Neural cell (in vitro differentiated cells): ENCODE measurements around the gene PPM1N. TPM values are rescaled to one million over a fixed set of nuclear protein-coding genes. Genes with fewer than 3 reads are reported as not detected.

Source experiments
- H2AFZ ChIP-seq: fragments of 200-600, 300-800 bp; sonication (generic), shearing (Covaris generic); 2 replicates; pipeline ENCODE4 v1.6.0; 2014; ENCODE audit warnings: low read depth, mild to moderate bottlenecking, antibody characterized with exemption, low read length, moderate library complexity
- H3F3A ChIP-seq: fragments of 200-600 bp; shearing (Covaris generic); 2 replicates; pipeline ENCODE4 v1.6.1; 2016; ENCODE audit warnings: mild to moderate bottlenecking, moderate library complexity, mixed read lengths, antibody characterized with exemption, low read length; ENCODE audit not compliant: insufficient read depth, poor library complexity, severe bottlenecking
- H3K27ac ChIP-seq: fragments of 200-600, 300-800 bp; sonication (generic), shearing (Covaris generic); 2 replicates; pipeline ENCODE4 v1.5.1; 2014; ENCODE audit warnings: mild to moderate bottlenecking, low read length, moderate library complexity
- H3K27me3 ChIP-seq: fragments of 300-800, 200-600 bp; sonication (generic), shearing (Covaris generic); 2 replicates; pipeline ENCODE4 v1.6.0; 2014; ENCODE audit warnings: mild to moderate bottlenecking, low read depth, low read length, moderate library complexity; ENCODE audit not compliant: insufficient read depth
- H3K36me3 ChIP-seq: fragments of 300-800, 200-600 bp; sonication (generic), shearing (Covaris generic); 2 replicates; pipeline ENCODE4 v1.5.1; 2014; ENCODE audit warnings: mild to moderate bottlenecking, antibody characterized with exemption, low read length, moderate library complexity; ENCODE audit not compliant: insufficient read depth
- H3K4me2 ChIP-seq: fragments of 300-800, 200-600 bp; sonication (generic), shearing (Covaris generic); 2 replicates; pipeline ENCODE4 v1.6.0; 2014; ENCODE audit warnings: mild to moderate bottlenecking, low read length
- H3K4me3 ChIP-seq: fragments of 300-800, 200-600 bp; sonication (generic), shearing (Covaris generic); 2 replicates; pipeline ENCODE4 v1.5.1; 2014; ENCODE audit warnings: mild to moderate bottlenecking, low read length, moderate library complexity
- H3K79me2 ChIP-seq: fragments of 200-600 bp; shearing (Covaris generic); replicated peaks from 2 replicates; pipeline ENCODE4 v1.6.0; 2014; ENCODE audit warnings: mild to moderate bottlenecking, low read length, moderate library complexity; ENCODE audit not compliant: insufficient read depth
- H3K9ac ChIP-seq: fragments of 300-800, 200-600 bp; sonication (generic), shearing (Covaris generic); 2 replicates; pipeline ENCODE4 v1.6.1; 2016; ENCODE audit warnings: mild to moderate bottlenecking, low read length, mixed read lengths
- H3K9me2 ChIP-seq: fragments of 200-600 bp; shearing (Covaris generic); 2 replicates; pipeline ENCODE4 v1.6.1; 2016; ENCODE audit warnings: mild to moderate bottlenecking, low read length, mixed read lengths; ENCODE audit not compliant: insufficient read depth
- H3K9me3 ChIP-seq: fragments of 200-600, 300-800 bp; sonication (generic), shearing (Covaris generic); 2 replicates; pipeline ENCODE4 v1.6.1; 2016; ENCODE audit warnings: mild to moderate bottlenecking, mixed run types, low read length, moderate library complexity, mixed read lengths
- H4K20me1 ChIP-seq: fragments of 200-600 bp; shearing (Covaris generic); 2 replicates; pipeline ENCODE4 v1.6.1; 2016; ENCODE audit warnings: mild to moderate bottlenecking, mixed run types; ENCODE audit not compliant: insufficient read depth
- EP300 ChIP-seq: fragments of 450-650 bp; conservative IDR thresholded peaks from 2 replicates; pipeline ENCODE4 v1.6.1; 2014; ENCODE audit warnings: antibody characterized with exemption, mild to moderate bottlenecking, moderate library complexity; ENCODE audit not compliant: poor library complexity, severe bottlenecking
- EZH2 ChIP-seq: fragments of 200-600, 300-800 bp; shearing (Covaris generic), sonication (generic); IDR thresholded peaks from 2 replicates; pipeline ENCODE4 v1.6.1; 2014; ENCODE audit warnings: antibody characterized with exemption, low read length, borderline replicate concordance, mild to moderate bottlenecking; ENCODE audit not compliant: insufficient read depth, poor library complexity, severe bottlenecking
- MXI1 ChIP-seq: fragments of 450-650 bp; conservative IDR thresholded peaks from 2 replicates; pipeline ENCODE4 v1.6.1; 2014; ENCODE audit warnings: antibody characterized with exemption, mild to moderate bottlenecking; ENCODE audit not compliant: poor library complexity, severe bottlenecking
- POLR2AphosphoS5 ChIP-seq: IDR thresholded peaks from 2 replicates; pipeline ENCODE4 v1.6.1; 2012
- RAD21 ChIP-seq: fragments of 450-650 bp; conservative IDR thresholded peaks from 2 replicates; pipeline ENCODE4 v1.6.1; 2014; ENCODE audit warnings: antibody characterized with exemption, mild to moderate bottlenecking, moderate library complexity
- SMC3 ChIP-seq: fragments of 450-650 bp; conservative IDR thresholded peaks from 2 replicates; pipeline ENCODE4 v1.6.1; 2014; ENCODE audit warnings: antibody characterized with exemption, mild to moderate bottlenecking, moderate library complexity; ENCODE audit not compliant: poor library complexity
- TAF1 ChIP-seq: IDR thresholded peaks from 2 replicates; pipeline ENCODE4 v1.6.1; 2012; ENCODE audit warnings: low read depth
- polyA plus RNA-seq: library from polyadenylated mRNA; depleted of rRNA; stranded (reverse); fragments of >200 nt; gene quantifications from 2 replicates; pipeline ENCODE4 v1.2.3, GENCODE V29; 2014
- TF ChIP-seq, protein P1 (sequence below): IDR thresholded peaks from 2 replicates; pipeline ENCODE4 v1.6.1; 2012; ENCODE audit warnings: borderline replicate concordance
- TF ChIP-seq, protein P2 (sequence below): fragments of 450-650 bp; IDR thresholded peaks from 2 replicates; pipeline ENCODE4 v1.5.1; 2014; ENCODE audit warnings: antibody characterized with exemption, mild to moderate bottlenecking, moderate library complexity; ENCODE audit not compliant: poor library complexity, severe bottlenecking

Gene PPM1N
- polyA plus RNA-seq, 1 donor from 2014 or later: 1.0 TPM

DNA sequence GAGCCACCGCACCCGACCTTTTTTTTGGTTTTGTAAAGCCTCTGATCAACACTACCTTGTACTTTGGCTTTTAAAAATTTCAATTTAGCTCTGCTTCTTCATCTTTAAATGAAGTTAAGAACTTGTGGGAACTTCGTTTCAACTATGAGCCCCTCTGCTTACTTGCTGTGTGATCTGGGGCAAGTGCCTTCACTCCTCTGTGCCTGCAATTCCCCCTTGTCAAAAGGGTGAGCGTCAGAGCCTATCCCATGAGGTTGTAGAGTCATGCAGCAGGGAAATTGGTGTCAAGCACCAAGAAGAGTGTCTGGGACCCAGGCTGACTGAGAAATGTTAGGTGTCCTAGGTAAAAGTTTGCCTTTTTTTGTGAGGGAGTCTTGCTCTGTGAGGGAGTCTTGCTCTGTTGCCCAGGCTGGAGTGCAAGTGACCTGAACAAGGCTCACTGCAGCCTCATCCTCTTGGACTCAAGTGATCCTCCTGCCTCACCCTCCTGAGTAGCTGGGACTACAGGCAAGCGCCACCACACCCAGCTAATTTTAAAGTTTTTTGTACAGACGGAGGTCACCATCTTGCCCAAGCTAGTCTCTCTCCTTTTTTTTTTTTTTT lies 14.7 kb downstream of the PPM1N start:
- H3K27me3 ChIP-seq: no peaks in the 10 kb centered on the region
- H3K27ac ChIP-seq: no peak overlapping the region
- no peak overlapping the region for H2AFZ ChIP-seq
- TF ChIP-seq TAF1 (no peak), EP300 (no peak), EZH2 (no peak), SMC3 (no peak), POLR2AphosphoS5 (no peak), MXI1 (no peak), RAD21 (no peak)
- TF ChIP-seq, protein P1, sequence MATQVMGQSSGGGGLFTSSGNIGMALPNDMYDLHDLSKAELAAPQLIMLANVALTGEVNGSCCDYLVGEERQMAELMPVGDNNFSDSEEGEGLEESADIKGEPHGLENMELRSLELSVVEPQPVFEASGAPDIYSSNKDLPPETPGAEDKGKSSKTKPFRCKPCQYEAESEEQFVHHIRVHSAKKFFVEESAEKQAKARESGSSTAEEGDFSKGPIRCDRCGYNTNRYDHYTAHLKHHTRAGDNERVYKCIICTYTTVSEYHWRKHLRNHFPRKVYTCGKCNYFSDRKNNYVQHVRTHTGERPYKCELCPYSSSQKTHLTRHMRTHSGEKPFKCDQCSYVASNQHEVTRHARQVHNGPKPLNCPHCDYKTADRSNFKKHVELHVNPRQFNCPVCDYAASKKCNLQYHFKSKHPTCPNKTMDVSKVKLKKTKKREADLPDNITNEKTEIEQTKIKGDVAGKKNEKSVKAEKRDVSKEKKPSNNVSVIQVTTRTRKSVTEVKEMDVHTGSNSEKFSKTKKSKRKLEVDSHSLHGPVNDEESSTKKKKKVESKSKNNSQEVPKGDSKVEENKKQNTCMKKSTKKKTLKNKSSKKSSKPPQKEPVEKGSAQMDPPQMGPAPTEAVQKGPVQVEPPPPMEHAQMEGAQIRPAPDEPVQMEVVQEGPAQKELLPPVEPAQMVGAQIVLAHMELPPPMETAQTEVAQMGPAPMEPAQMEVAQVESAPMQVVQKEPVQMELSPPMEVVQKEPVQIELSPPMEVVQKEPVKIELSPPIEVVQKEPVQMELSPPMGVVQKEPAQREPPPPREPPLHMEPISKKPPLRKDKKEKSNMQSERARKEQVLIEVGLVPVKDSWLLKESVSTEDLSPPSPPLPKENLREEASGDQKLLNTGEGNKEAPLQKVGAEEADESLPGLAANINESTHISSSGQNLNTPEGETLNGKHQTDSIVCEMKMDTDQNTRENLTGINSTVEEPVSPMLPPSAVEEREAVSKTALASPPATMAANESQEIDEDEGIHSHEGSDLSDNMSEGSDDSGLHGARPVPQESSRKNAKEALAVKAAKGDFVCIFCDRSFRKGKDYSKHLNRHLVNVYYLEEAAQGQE: no peak
- TF ChIP-seq, protein P2, sequence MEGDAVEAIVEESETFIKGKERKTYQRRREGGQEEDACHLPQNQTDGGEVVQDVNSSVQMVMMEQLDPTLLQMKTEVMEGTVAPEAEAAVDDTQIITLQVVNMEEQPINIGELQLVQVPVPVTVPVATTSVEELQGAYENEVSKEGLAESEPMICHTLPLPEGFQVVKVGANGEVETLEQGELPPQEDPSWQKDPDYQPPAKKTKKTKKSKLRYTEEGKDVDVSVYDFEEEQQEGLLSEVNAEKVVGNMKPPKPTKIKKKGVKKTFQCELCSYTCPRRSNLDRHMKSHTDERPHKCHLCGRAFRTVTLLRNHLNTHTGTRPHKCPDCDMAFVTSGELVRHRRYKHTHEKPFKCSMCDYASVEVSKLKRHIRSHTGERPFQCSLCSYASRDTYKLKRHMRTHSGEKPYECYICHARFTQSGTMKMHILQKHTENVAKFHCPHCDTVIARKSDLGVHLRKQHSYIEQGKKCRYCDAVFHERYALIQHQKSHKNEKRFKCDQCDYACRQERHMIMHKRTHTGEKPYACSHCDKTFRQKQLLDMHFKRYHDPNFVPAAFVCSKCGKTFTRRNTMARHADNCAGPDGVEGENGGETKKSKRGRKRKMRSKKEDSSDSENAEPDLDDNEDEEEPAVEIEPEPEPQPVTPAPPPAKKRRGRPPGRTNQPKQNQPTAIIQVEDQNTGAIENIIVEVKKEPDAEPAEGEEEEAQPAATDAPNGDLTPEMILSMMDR: no peak
- H3K4me2 ChIP-seq: no peak overlapping the region
- H3K9me2 ChIP-seq: no peaks in the 10 kb centered on the region
- no peaks in the 10 kb centered on the region for H4K20me1 ChIP-seq
- H3K9me3 ChIP-seq: no peaks in the 10 kb centered on the region
- H3K36me3 ChIP-seq: no peaks in the 10 kb centered on the region
- H3K9ac ChIP-seq: no peak overlapping the region
- H3K79me2 ChIP-seq: no peaks in the 10 kb centered on the region
- H3F3A ChIP-seq: no peaks in the 10 kb centered on the region
- H3K4me3 ChIP-seq: no peak overlapping the region

DNA sequence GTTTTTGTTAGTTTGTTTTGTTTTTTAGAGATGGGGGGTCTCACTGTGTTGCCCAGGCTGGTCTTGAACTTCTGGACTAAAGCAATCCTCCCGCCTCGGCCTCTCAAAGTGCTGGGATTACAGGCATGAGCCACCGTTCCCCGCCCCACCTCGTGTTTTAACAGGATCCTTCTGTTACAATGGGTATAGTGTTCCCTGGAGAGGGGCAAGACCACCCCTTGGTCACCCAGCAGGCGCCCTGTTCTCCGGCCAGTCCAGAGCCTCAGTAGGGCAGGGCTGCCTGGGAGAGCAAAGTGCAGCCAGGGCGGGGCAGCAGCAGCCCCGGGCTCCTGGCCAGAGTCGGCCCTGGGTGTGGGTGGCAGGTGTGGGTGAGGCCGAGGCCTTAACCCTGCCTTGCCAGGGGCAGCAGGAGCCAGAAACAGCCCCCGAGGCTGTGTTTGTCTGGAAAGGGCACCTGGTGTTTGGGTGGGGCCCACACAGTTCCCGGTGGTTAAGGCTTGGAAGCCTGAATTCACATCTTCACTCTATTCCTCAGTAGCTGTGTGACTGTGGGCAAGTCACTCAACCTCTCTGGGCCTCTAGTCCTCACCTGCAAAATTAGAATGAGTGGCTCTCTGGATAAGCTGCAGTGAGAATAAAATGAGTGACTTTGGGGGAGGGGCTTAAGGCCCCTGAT lies 16.3 kb downstream of the PPM1N start:
- TF ChIP-seq EZH2 (no peak), MXI1 (no peak), EP300 (no peak), RAD21 (no peak), SMC3 (no peak), POLR2AphosphoS5 (no peak), TAF1 (no peak)
- TF ChIP-seq, protein P2: no peak
- TF ChIP-seq, protein P1: no peak
- H3K36me3 ChIP-seq: no peaks in the 10 kb centered on the region

More for the DNA sequence above, 16.3 kb downstream of the PPM1N start:
- Histone ChIP-seq H3K27ac (no peak overlapping the region), H3K27me3 (no peaks in the 10 kb centered on the region), H3K9me2 (no peaks in the 10 kb centered on the region), H3K79me2 (no peaks in the 10 kb centered on the region), H3K9ac (no peak overlapping the region), H3K9me3 (no peaks in the 10 kb centered on the region), H3K4me3 (no peak overlapping the region), H3K4me2 (no peak overlapping the region), H2AFZ (no peak overlapping the region), H4K20me1 (no peaks in the 10 kb centered on the region), H3F3A (no peaks in the 10 kb centered on the region)
